Activated CD8-positive, alpha-beta memory T cell treated with anti-CD3 and anti-CD28 coated beads for 48 hours (primary cell): Measurements from ENCODE around the gene COIL.
A peak's percentile ranks its signal among the peaks of the same experiment; 100 is the strongest.

ENCODE experiments used
- DNase-seq, 3 experiments: peaks; one replicate each; pipeline ENCODE4 v3.0.0-alpha.2; 2020; ENCODE audit warnings: low read depth in 2 of 3, low spot score in 2 of 3

The COIL gene

DNA sequence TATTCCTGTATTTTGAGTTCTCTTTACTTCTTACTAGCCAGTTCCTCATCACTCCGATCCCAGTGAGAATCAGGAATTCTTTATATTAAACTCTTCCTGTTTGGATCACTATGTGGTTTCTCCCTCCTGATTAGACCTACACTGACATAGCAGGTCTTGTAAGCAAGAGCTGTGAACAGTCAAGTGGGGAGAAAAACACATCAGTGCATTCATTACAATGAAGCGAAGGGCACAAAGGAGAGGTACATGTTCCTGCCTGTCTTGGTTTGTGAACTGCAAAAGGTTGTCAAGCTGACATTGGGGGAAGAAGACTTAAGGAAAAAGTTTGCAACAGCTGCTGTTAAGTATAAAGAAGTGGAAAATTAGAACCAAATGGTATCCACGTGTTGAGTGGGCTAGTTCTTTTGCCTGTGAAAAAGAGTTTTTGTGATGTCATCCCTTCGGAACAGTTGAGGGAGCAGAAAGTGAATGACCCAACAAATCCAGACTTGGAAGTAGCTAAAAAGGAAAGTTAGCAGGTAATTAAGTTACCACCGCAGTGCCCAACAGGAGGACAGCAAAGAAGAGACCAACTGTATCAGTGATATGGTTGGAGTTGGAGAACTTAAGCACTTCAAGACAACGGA lies 24.0 kb downstream of the COIL start:
- no peak for DNase-seq

- DNase-seq: no peak
Measured at GRCh38 chr17:56935461-56935860, 25.4 kb downstream of the COIL start.

- no peak for DNase-seq
Measured at GRCh38 chr17:56934280-56934679, 26.6 kb downstream of the COIL start.

DNA sequence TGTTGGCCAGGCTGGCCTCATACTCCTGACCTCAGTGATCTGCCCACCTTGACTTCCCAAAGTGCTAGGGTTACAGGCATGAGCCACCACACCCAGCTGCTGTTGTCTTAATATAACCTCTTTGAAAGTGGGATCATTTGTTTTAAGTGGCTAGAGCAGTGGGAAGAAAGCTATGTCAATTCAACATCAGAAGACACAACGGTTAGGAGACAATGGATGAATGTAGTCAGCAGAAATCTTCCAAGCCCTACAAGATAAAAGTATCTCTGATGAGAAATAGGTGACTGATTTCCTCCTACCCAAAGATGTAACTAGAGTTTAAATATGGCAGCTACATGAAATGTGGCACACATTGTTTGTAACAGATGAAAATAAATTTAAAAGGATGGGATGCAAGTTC lies 27.0 kb downstream of the COIL start:
- DNase-seq: no peak

- DNase-seq: no peak
Measured at GRCh38 chr17:56933151-56933745, 27.6 kb downstream of the COIL start.

- DNase-seq: no peak
Measured at GRCh38 chr17:56930739-56931337, 30.0 kb downstream of the COIL start.

GRCh38 chr17:56929362-56929969 lies 31.4 kb downstream of the COIL start:
- no peak for DNase-seq

DNA sequence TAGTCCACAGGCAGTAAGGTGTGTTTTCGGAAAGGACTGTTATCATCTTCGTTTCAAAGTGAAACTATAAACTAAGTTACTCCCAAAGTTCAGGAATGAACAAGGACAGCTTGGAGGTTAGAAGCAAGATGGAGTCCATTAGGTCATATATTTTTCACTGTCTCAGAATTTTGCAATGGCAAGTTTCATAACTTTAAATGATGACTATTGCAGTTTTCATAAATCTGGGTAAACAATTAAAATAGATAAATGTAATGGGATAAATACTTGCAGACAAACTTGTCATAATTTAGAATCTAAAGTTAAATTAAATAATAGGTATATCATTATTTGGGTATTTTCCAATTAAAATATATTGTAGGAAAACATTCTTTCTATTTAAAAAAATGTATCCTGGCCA lies 32.3 kb downstream of the COIL start:
- DNase-seq: no peak

DNA sequence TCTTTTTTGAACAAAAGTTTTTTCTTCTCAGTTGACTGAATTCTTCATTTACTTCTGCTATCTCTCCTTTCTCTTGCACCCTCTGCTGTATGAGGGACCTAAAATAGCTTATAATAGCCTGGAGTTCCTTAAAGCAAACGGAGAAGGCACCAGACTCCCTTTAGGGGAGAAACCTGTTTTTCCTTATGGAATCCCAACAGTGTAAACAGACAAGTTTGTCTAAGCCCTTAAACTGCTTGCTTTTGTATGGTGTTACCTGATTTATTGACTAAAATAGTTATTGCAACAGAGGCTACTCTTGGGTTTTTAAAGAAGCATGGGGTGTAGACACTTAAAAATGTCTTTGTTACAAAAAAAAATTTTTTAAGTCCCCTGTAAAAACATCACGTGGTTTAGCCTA lies 34.1 kb downstream of the COIL start:
- no peak for DNase-seq

GRCh38 chr17:56926270-56926669 lies 34.6 kb downstream of the COIL start:
- DNase-seq: no peak

DNA sequence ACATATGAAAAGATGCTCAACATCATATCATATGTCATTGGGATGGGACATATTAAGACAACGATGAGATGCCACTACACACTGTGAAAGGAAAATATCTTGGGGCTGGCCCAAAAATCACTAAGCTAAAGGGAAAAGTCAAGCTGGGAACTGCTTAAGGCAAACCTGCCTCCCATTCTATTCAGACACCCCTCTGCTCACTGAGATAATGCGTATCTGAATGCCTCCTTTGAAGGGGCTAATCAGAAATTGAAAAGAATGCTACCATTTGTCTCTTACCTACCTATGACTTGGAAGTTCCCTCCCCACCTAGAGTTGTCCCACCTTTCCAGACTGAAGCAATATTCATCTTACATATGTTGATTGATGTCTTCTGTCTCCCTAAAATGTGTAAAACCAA lies 35.8 kb downstream of the COIL start:
- DNase-seq: no peak

GRCh38 chr17:56919717-56920116 lies 41.1 kb downstream of the COIL start:
- DNase-seq: no peak

DNA sequence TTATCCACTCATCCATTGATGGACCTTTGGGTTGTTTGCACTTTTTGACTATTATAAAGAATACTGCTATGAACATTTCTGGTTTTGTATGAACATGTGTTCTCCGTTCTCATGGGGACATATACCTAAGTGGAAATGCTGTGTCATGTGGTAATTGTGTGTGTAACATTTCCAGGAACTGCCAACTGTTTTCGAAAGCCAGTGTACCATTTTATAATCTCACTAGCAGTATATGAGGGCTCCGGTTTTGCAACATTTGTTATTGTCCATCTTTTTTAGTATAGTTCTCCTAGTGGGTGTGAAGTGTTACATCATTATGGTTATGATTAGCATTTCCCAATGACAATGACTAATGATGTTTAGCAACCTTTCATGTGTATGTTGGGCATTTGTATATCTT lies 41.9 kb downstream of the COIL start:
- no peak for DNase-seq

GRCh38 chr17:56917559-56918296 lies 43.1 kb downstream of the COIL start:
- DNase-seq: no peak

DNA sequence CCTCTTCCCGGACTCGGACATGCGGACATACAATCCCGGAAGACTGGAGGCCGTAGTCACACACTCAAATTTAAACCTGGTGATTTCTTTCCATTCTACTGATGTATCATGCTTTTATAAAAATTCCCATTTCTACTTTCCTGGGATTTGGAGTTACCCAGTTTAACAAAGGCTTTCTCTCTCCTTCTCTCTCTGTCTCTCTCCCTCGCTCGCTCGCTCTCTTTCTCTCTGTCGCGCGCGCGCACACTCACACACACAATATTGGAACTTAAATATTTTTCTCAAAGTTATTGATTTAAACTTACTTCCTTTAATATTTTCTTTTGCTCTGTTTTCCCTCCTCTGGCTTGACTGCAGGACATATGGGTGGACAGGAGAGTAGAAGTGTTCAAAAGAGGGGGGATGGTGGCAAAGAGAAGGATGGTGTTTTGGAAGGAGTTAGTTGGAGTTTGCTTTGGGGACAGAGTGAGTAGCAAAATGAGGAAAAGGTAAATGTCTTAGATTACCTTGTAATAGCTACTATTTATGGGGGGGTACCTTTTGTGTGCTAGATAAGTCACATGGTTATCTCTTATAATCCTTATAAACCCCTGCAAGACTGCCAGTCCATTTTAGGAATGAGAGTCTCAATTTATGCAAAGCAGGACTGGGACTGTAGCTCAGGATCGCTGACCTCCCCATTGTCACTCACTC lies 46.1 kb downstream of the COIL start:
- DNase-seq: no peak

GRCh38 chr17:56913867-56914580 lies 46.8 kb downstream of the COIL start, which contains the start of gene TRIM25:
TRIM25 (minus strand) TSS chr17:56914049; CDS start chr17:56913988, 61 bp downstream.
- DNase-seq: peak; percentile 72 to 76 (median 74)

- peak in 1 of 3 experiments; percentile 39 for DNase-seq
Measured at GRCh38 chr17:56913353-56913866, 47.4 kb downstream of the COIL start.

DNA sequence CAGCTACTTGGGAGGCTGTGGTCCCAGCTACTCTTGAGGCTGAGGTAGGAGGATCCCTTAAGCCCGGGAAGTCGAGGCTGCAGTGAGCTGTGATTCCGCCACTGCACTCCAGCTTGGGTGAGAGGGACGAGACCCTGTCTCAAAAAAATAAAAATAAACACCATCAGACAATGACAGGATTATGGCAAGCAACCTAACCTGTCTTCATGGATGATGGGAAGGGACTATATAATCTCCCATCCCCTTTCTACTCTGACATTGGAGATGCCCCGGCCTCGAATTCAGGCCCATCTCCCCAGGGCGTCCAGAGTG lies 47.9 kb downstream of the COIL start:
- DNase-seq: no peak

- no peak for DNase-seq
Measured at GRCh38 chr17:56912105-56912999, 48.5 kb downstream of the COIL start.
